Activated T-cell treated with anti-CD3 and anti-CD28 coated beads for 1 hour (primary cell): ENCODE results near the gene CYP2C8.
"Not testable (repeated sequence)": the region's sequence is repeated elsewhere in the genome, so short reads cannot be mapped to it uniquely, and the experiment has no call there.

Experiments
- DNase-seq: peaks from one replicate; pipeline ENCODE4 v3.0.0-alpha.2; 2020; ENCODE audit warnings: low read depth

The CYP2C8 gene

DNA sequence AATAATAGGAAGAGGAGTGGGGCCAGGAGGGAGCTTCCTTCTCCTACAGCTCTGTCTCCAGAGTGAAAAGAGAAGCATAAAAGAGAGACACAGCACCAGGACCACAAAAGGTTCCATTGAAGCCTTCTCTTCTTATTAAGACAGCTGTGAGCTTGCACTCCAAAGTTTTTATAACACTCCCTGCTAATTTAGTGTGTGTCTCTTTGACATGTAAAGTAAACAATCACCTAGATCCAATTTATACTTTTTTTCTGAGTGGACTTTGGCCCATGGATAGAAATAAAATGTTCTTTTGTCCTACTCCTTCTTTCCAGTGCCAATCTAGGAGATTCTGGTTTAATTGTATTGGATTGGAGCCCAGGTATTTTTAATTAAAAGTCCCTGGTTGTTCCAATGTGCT is at the start of gene CYP2C8:
Gene CYP2C8, minus strand, starts transcription at position 212 of the 400 bp plus-strand sequence. Its CDS starts 95 bp downstream, at position 117.
- DNase-seq, result no peak

GRCh38 chr10:95116869-95117269 is 47.6 kb upstream of the CYP2C8 start:
- DNase-seq, result no peak

GRCh38 chr10:95110823-95111222 is 41.5 kb upstream of the CYP2C8 start:
- DNase-seq, result not testable (repeated sequence)

DNA sequence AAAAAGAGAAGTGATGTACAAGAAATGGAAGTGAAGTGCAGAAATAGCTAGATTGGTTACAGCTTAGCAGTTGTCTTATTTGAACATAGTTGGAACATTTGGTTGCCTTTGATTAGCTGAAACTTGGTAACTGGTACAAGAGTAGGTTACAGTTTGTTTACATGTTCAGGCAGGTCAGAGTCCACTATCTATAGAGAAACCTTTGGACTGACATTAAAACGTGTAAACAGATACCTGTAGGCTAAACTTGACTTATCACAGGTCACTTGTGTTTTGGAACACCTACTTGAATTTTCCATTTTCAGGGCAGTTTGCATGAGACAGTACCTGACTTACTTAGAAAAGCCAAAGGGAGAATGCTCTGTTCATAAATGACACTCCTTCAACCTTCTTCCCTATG is 28.5 kb upstream of the CYP2C8 start:
- no peak for DNase-seq

DNA sequence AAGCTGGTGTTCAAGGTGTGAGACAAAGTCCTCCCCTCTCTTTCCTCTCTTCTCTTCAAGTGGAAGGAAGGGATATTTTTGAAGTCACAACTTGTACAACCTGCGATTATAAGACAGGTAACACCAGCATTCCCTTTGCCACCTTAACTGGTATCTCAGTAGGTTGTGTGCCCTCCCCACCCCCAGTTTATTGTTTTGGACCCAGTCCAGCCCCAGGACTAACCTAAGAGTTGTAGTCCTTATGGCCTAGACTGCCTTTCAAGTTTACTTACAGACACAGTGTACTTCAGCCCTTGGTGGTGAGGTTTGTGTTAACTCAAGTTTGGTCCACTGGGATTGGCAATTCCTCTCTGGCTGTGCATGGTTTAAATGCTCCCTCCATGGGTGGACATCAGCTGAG is 26.8 kb upstream of the CYP2C8 start:
- no peak for DNase-seq

- DNase-seq, result not testable (repeated sequence)
Observed at GRCh38 chr10:95079626-95080025, 10.3 kb upstream of the CYP2C8 start.

DNA sequence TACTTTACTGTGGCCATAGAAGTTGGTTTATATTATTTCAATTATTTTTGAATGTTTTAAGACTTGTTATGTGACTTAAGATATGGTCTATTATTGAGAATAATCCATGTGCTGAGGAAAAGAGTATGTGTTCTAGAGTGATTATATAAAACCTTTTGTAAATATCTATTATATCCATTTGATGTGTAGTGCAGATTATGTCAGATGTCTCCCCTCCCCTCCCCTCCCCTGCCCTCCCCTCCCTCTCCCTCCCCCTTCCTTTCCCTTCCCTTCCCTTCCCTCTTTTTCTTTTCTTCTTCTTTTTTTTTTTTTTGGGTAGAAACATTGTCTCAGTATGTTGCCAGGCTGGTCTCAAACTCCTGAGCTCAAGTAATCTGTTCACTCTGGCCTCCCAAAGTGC is 8.3 kb upstream of the CYP2C8 start:
- no peak for DNase-seq

GRCh38 chr10:95071107-95071660 is 1.9 kb upstream of the CYP2C8 start:
- no peak for DNase-seq

- not testable (repeated sequence) for DNase-seq
Observed at GRCh38 chr10:95064125-95064524, 5.2 kb downstream of the CYP2C8 start.

DNA sequence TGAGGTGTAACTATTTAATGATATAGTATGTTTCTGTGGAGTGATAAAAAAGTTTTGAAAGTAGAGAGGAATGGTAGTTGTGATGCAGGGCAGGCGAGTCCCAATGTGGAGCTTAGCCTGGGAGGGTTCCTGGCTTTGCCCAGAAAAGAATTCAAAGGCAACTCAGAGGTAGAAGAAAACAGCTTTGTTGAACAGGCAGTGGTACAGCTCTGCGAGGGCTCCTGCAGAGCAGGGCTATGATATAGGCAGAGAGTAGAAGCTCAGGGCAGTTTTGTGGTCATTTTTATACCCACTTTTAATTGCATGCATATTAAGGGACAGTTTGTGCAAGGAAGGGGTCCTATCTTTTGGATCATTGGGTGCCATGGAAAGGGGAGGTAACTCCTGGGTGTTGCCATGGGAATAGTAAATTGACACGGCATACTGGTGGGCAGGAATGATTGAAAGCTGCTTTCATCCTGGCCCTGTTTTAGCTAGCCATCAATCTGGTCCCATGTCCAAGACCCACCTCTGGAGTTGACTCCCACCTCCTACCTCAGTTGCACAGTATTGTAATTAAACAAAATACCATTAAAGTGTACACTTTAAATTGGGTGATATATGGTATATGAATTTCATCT is 12.4 kb downstream of the CYP2C8 start:
- no peak for DNase-seq

DNA sequence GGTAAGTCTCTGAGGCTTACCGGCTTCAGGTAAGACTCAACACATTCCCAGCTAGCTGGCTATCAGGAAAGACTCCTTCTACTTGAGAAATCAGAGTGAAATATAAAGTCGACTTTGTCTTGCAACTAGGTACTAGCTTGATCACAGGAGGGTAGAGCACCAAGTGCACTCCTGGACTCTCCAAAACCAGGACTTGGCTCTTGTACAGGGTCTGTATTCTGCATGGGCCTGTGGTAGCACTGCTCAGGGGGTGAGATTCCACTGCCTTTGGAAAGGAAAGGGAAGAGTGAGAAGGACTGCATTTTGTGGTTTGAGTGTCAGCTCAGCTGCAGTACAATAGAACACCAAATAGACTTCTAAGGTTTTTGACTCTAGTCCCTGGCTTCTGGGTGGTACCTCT is 19.4 kb downstream of the CYP2C8 start:
- no peak for DNase-seq

GRCh38 chr10:95048206-95048605 is 21.1 kb downstream of the CYP2C8 start:
- DNase-seq, result no peak

- no peak for DNase-seq
Observed at GRCh38 chr10:95039281-95039680, 30.0 kb downstream of the CYP2C8 start.

DNA sequence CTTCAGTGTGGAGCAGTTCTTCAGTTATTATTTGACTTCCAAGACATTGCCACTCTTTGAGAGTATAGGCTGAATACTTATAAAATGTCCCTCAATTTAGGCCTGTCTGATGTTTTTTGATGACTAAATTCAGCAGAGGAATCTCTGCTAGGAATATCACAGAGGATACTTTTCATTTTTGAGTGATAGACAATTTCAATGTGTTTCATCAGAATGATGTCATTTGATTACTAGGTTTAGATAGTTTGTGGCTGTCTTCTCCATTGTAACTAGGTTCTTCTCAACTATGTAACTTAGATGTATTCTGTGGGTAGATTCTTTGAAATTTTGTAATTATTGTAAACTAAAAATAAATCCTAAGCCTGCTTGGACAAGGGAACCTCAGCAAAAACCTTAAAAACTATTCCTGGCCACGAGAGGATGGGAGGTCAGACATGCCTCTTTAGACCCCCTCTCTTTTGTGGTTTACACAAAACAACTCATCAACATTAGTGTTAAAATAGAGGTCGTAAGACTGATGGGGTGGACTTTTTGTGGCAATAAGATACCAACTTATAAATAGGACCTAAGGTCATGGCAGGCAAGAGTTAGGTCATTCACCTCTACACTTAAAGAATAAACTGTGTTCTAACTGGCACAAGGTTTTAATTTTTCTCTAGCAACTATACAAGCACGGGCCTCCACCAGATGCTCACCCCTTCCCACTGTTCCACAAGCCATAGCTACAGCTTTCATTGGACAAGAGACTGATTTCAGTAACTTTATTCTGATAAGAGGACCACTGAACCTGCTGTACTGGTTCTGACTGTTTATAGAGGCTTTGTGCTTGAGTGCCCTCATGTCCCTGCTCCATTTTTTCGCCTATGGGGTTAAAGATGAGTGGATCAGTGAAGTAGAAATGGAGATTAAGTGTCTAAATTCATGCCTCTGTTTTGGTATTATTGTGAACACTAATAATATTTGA is 33.7 kb downstream of the CYP2C8 start:
- no peak for DNase-seq

DNA sequence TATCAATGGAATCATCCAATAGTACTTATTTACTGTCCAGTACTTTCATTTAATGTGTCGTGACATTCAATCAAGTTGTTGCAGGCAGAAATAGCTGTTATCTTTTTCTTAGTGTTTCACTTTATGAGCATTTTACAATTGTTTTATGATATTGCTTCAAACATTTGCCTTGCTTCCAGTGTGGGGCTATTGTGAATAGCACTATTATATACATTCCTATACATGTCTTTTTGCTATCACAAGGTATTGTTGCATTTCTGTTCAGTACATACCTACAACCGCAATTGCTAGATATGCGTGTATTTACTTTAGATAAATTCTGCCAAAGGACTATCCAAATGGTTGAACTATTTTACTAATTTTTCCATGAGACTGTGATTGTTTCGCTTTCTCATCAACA is 34.9 kb downstream of the CYP2C8 start:
- no peak for DNase-seq

- DNase-seq, result no peak
Observed at GRCh38 chr10:95031656-95032055, 37.6 kb downstream of the CYP2C8 start.

- no peak for DNase-seq
Observed at GRCh38 chr10:95026461-95026860, 42.8 kb downstream of the CYP2C8 start.

DNA sequence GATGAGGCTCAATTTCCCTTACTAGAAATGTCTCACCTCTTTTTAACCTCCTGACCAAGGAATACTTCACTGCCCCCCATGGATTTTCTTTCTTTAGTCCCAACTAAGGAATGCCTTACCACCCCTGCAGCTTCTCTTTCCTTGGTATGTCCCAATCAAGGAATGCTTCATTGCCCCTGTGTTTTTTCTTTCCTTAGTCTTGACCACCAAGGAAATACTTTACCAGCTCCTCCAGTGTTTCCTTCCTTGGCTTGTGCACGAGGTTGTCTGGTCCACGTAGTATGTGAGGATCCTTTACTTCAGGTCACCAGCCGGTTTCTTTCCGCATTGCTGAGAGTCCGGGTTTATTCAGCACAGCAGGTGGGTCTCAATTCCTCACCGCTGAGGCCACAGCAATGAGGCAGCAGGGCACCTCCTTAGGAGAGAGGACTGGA is 71.5 kb downstream of the CYP2C8 start:
- no peak for DNase-seq

DNA sequence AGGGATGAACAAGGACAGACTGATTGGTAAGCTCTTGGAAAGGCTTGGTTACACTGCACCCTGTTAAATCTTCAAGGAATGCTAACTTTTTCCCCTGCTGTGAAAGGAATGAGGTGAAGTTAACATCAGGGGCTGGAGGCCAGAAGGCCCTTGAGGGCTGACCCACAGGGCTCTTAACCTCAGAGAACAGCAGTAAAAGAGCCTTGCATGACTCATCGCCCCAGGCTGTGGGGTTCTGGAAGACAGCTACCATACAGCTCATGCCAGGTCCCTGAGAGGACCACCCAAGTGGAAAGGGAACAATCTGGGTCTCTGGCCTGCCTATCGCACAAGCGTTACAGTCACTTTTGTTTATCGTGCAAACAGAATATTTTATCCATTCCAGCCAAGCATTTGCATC is 76.5 kb downstream of the CYP2C8 start:
- DNase-seq, result no peak

DNA sequence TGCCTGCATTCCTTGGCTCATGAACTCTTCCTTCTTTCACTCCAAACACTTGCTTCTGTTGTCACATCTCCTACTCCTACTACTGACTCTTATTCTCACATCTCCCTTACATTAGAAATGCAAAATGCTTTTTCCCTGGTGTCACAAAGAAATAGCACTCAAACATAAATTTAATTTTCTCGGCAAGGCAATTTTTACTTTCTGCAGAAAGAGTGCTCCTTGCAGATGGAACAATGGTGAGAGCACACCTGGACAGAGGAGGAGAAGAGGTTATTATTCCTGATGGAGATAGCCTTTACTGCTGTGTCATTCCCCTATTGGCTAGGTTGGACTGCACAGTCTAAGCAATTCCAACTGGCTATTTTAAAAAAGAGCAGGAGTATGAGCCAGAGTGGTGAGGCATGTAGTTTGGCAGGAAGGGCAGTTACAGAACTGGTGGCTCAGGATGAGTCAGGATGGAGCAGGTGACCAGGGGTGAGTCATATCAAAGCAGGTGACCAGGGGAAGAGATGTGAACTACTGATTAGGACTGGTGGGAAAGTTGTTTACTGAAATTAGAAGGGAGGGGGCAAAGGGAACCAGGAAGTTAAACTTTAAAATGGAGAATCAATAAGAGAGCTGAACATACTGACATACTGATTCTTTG is 77.9 kb downstream of the CYP2C8 start:
- no peak for DNase-seq

GRCh38 chr10:94989192-94989591 is 80.1 kb downstream of the CYP2C8 start:
- no peak for DNase-seq
